GM12878 (cell line): ENCODE data around the gene PLAC8. TPM values are rescaled to one million over a fixed set of nuclear protein-coding genes. Genes with fewer than 3 reads are reported as not detected.
"Not testable (repeated sequence)": the region's sequence is repeated elsewhere in the genome, so short reads cannot be mapped to it uniquely, and the experiment has no call there.

Experiments used
- ATAC-seq: fragments of 200-7000 bp; cut with Tn5 transposase; 3 replicates; pipeline ENCODE4 v1.9.1; 2020; ENCODE audit warnings: mild to moderate bottlenecking, moderate library complexity
- BruUV-seq: library from RNA; stranded (reverse); fragments of 400-500 nt; replicated peaks from 2 replicates; lab custom pipeline; 2021; lab: Mats Ljungman, UMichigan
- CTCF ChIA-PET: fragments of 300-600 bp; sonication (Branson Sonifier 250); formaldehyde crosslinking; extraction: SDS; loops from one replicate; lab custom pipeline; 2021; ENCODE audit warnings: inconsistent platforms; lab: Yijun Ruan, JAX
- POLR2A ChIA-PET: fragments of 350-600 bp; formaldehyde crosslinking; extraction: SDS; loops from one replicate; lab custom pipeline; 2021; ENCODE audit warnings: inconsistent platforms; lab: Charles Lee
- RAD21 ChIA-PET: fragments of 300-600 bp; sonication (Branson Sonifier 250); formaldehyde crosslinking; loops from one replicate; lab custom pipeline; 2023; ENCODE audit warnings: antibody characterized with exemption; ENCODE audit not compliant: unreplicated experiment; lab: Charles Lee
- SMC1A ChIA-PET: fragments of 300-600 bp; sonication (Branson Sonifier 250); formaldehyde crosslinking; loops from one replicate; lab custom pipeline; 2023; ENCODE audit not compliant: unreplicated experiment, uncharacterized antibody; lab: Charles Lee
- DNase-seq: peaks from one replicate; pipeline ENCODE4 v3.0.0-alpha.2; 2011; ENCODE audit warnings: low read depth, low spot score
- FAIRE-seq: peaks from 3 replicates; lab custom pipeline; 2011; peaks lifted over from hg19 to GRCh38; lab: Jason Lieb, UNC
- H2AFZ ChIP-seq: 2 replicates; pipeline ENCODE4 v1.6.0; 2011; ENCODE audit warnings: low read depth, low read length, control low read depth; ENCODE audit not compliant: control insufficient read depth
- H3K27ac ChIP-seq: 2 replicates; pipeline ENCODE4 v1.5.1; 2011; ENCODE audit warnings: control low read depth; ENCODE audit not compliant: control insufficient read depth, insufficient read depth
- H3K27me3 ChIP-seq, 2 experiments: replicated peaks in 1 of 2; 2 replicates each; pipeline versions ENCODE4 v1.6.0 to v1.6.1; 2011; ENCODE audit warnings: low read length in 1 of 2; ENCODE audit not compliant: control insufficient read depth in 2 of 2, insufficient read depth in 2 of 2
- H3K36me3 ChIP-seq, 2 experiments: 2 replicates each; pipeline ENCODE4 v1.5.1; 2011; ENCODE audit warnings: low read length in 1 of 2; ENCODE audit not compliant: control insufficient read depth in 2 of 2, insufficient read depth in 2 of 2
- H3K4me1 ChIP-seq: 2 replicates; pipeline ENCODE4 v1.6.1; 2011; ENCODE audit warnings: mild to moderate bottlenecking, low read length, moderate library complexity, mixed read lengths; ENCODE audit not compliant: control insufficient read depth, insufficient read depth
- H3K4me2 ChIP-seq: 2 replicates; pipeline ENCODE4 v1.6.0; 2011; ENCODE audit warnings: control low read depth; ENCODE audit not compliant: control insufficient read depth, insufficient read depth
- H3K4me3 ChIP-seq: fragments of 200-600 bp; sonication (generic); 2 replicates; pipeline ENCODE4 v1.5.1; 2016
- H3K79me2 ChIP-seq: 2 replicates; pipeline ENCODE4 v1.6.0; 2011; ENCODE audit warnings: low read length; ENCODE audit not compliant: control insufficient read depth, insufficient read depth
- H3K9ac ChIP-seq: 2 replicates; pipeline ENCODE4 v1.8.0; 2011; ENCODE audit warnings: low read length, control low read depth, mixed read lengths; ENCODE audit not compliant: control insufficient read depth, insufficient read depth
- H3K9me3 ChIP-seq: replicated peaks from 3 replicates; pipeline ENCODE4 v1.5.1; 2011; ENCODE audit warnings: mild to moderate bottlenecking, low read length; ENCODE audit not compliant: control insufficient read depth, insufficient read depth
- H4K20me1 ChIP-seq: 2 replicates; pipeline ENCODE4 v1.6.0; 2011; ENCODE audit not compliant: control insufficient read depth, insufficient read depth
- ATF2 ChIP-seq: IDR thresholded peaks from 2 replicates; pipeline ENCODE4 v1.6.1; 2012; ENCODE audit warnings: low read length, inconsistent platforms
- EED ChIP-seq: sonication (generic); IDR thresholded peaks from 2 replicates; pipeline ENCODE4 v1.6.1; 2016; ENCODE audit warnings: antibody characterized with exemption, low read depth
- RAD21 ChIP-seq: IDR thresholded peaks from 2 replicates; pipeline ENCODE4 v1.6.1; 2011; ENCODE audit warnings: mild to moderate bottlenecking, low read depth, low read length, moderate library complexity; ENCODE audit not compliant: insufficient read depth
- RB1 ChIP-seq: fragments of 450-650 bp; formaldehyde crosslinking; IDR thresholded peaks from 2 replicates; pipeline ENCODE4 v1.6.1; 2017; ENCODE audit warnings: mild to moderate bottlenecking, borderline replicate concordance
- RBBP5 ChIP-seq: fragments of 200-600 bp; sonication (generic); conservative IDR thresholded peaks from 2 replicates; pipeline ENCODE4 v1.6.1; 2016
- SMC3 ChIP-seq: IDR thresholded peaks from 2 replicates; pipeline ENCODE4 v1.6.1; 2011; ENCODE audit warnings: low read length, improper control_type of control experiment, borderline replicate concordance
- SPI1 ChIP-seq: IDR thresholded peaks from 2 replicates; pipeline ENCODE4 v1.6.1; 2011; ENCODE audit warnings: low read depth, mild to moderate bottlenecking, low read length, moderate library complexity, borderline replicate concordance; ENCODE audit not compliant: insufficient read depth
- SREBF1 ChIP-seq: IDR thresholded peaks from 2 replicates; pipeline ENCODE4 v1.6.1; 2012; ENCODE audit warnings: mild to moderate bottlenecking, low read length
- WGBS: methylation state at CpG from one replicate; pipeline ENCODE4 v1.1.6; 2016; ENCODE audit warnings: low lambda C conversion rate; ENCODE audit not compliant: insufficient replicate concordance, insufficient coverage; ENCODE audit errors: missing lambda C conversion rate; 5-methylcytosine and 5-hydroxymethylcytosine counted together
- in situ Hi-C: fragments of 300-500 bp; cut with MboI; formaldehyde crosslinking; loops from 9 replicates; pipeline ENCODE4 v1.14.3; 2018; ENCODE audit warnings: mixed read lengths
- intact Hi-C: fragments of 100-400 bp; cut with micrococcal nuclease; formaldehyde crosslinking; loops from one replicate; pipeline ENCODE4 v1.14.2; 2022; ENCODE audit not compliant: unreplicated experiment
- polyA plus RNA-seq, 11 experiments: library from polyadenylated mRNA; depleted of rRNA in 4 of 11; unstranded in 6 of 11; stranded (reverse) in 5 of 11; fragments of >200 nt; fragmentation: Nextera tagmentation in 4 of 11; fragmentation: Illumina TruSeq in 1 of 11; extraction: Ambion mirVana in 4 of 11; extraction: Trizol in 1 of 11; gene quantifications; 1 replicate in 1 of 11; 2 replicates in 10 of 11; pipeline versions ENCODE4 v1.2.1 to v1.2.3, GENCODE V29; 2011 to 2016; ENCODE audit warnings: inconsistent platforms in 2 of 11, missing spikeins in 2 of 11, low read depth in 1 of 11
- total RNA-seq, 4 experiments: library from RNA; depleted of rRNA in 3 of 4; stranded (reverse); fragments of >200 nt in 3 of 4; fragmentation: Illumina TruSeq in 1 of 4; extraction: Trizol in 1 of 4; gene quantifications; 2 replicates each; pipeline versions ENCODE4 v1.2.1 to v1.2.3, GENCODE V29; 2013 to 2021
- TF ChIP-seq, protein P1 (sequence below), 3 experiments: IDR thresholded peaks in 2 of 3; conservative IDR thresholded peaks in 1 of 3; 2 replicates each; pipeline ENCODE4 v1.5.1; 2011; ENCODE audit warnings: low read depth in 3 of 3, low read length in 3 of 3, mild to moderate bottlenecking in 3 of 3, control low read depth in 2 of 3, moderate library complexity in 2 of 3, inconsistent platforms in 1 of 3, mixed read lengths in 1 of 3; ENCODE audit not compliant: control insufficient read depth in 2 of 3, insufficient read depth in 1 of 3; ENCODE audit errors: extremely low read depth in 1 of 3

Gene PLAC8
- total and polyA plus RNA-seq, 10 of the 15 experiments (the other 5 are each of a cell fraction or from before 2014, with no cell fraction given), result 214 to 841 (median 348) TPM

DNA sequence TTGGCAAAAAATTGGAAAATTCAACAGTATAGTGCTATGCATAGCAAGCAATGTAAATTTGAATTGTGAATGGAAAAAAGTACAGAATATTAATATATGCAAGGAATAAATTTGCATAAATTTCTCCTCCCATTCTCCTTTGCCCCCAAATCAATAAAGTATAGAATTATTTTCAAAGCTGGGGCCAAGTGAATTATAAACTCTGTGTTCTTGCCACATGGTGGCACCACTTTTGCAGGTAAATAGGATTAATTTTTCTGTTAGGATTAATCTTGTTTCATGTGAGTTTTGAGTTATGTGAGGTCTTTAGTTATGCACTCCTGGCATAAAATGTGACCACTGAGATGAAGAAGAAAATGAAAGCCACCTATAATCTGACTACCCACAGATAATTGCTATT, 59.6 kb downstream of the PLAC8 start:
- ChIA-PET SMC1A (interaction anchor here (0.7 to 5.1 kb wide), 5 partner anchors 19 to 227 kb away, joined by 3 to 47 read pairs (median 5); partner anchors contain the start of gene COQ2), POLR2A (interaction anchor here (0.8 kb wide), 1 partner anchor 17 kb away, joined by 3 read pairs; no protein-coding TSS in a partner anchor), RAD21 (interaction anchor here (1.0 to 3.2 kb wide), 7 partner anchors 197 to 229 kb away, joined by 3 to 13 read pairs (median 6); no protein-coding TSS in a partner anchor), CTCF (interaction anchor here (0.7 to 3.7 kb wide), 10 partner anchors 18 to 228 kb away, joined by 3 to 38 read pairs (median 6); partner anchors contain the start of gene COQ2)
- H3K36me3 ChIP-seq, result peaks cover 0 to 2% of the 10 kb centered on the region in 2 experiments; a peak in 3 of 4 replicates
- no peaks in the 10 kb centered on the region for H3K79me2 ChIP-seq
- no peaks in the 10 kb centered on the region for H3K27me3 ChIP-seq
- H4K20me1 ChIP-seq, result no peaks in the 10 kb centered on the region
- no peak overlapping the region for H3K4me3 ChIP-seq
- no peak overlapping the region for H2AFZ ChIP-seq
- DNase-seq (no peak), ATAC-seq (peak; percentile 67), FAIRE-seq (no peak)
- TF ChIP-seq ATF2, result no peak
- peak; percentile 45; the same call in 1 of the 2 replicates for TF ChIP-seq SMC3
- TF ChIP-seq EED, result no peak
- TF ChIP-seq RB1, result no peak
- TF ChIP-seq, protein P1, sequence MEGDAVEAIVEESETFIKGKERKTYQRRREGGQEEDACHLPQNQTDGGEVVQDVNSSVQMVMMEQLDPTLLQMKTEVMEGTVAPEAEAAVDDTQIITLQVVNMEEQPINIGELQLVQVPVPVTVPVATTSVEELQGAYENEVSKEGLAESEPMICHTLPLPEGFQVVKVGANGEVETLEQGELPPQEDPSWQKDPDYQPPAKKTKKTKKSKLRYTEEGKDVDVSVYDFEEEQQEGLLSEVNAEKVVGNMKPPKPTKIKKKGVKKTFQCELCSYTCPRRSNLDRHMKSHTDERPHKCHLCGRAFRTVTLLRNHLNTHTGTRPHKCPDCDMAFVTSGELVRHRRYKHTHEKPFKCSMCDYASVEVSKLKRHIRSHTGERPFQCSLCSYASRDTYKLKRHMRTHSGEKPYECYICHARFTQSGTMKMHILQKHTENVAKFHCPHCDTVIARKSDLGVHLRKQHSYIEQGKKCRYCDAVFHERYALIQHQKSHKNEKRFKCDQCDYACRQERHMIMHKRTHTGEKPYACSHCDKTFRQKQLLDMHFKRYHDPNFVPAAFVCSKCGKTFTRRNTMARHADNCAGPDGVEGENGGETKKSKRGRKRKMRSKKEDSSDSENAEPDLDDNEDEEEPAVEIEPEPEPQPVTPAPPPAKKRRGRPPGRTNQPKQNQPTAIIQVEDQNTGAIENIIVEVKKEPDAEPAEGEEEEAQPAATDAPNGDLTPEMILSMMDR (IDR thresholded peaks at IDR 0.05 in 2 of 3, conservative IDR thresholded peaks at IDR 0.05 in 1 of 3; ENCODE audit: control insufficient read depth in 2 of 3, extremely low read depth in 1 of 3, insufficient read depth in 1 of 3, low read depth in 3 of 3, low read length in 3 of 3), result peak; percentile 19 to 48 (median 38); a peak in 3 of 6 replicates
- TF ChIP-seq RAD21, result peak; percentile 51
- TF ChIP-seq SPI1, result no peak
- TF ChIP-seq SREBF1, result no peak
- no peak for TF ChIP-seq RBBP5
- H3K27ac ChIP-seq, result no peak overlapping the region
- H3K4me2 ChIP-seq, result no peak overlapping the region
- no TSS peak for BruUV-seq
- intact Hi-C loops (loop anchor here (1.0 to 10.0 kb wide), 3 partner anchors 227 to 580 kb away; no protein-coding TSS in a partner anchor), in situ Hi-C loops (loop anchor here (25.0 kb wide), 1 partner anchor 582 kb away; no protein-coding TSS in a partner anchor)
- no peaks in the 10 kb centered on the region for H3K9me3 ChIP-seq
- H3K9ac ChIP-seq, result no peak overlapping the region
- no peaks in the 10 kb centered on the region for H3K4me1 ChIP-seq

- H3K9ac ChIP-seq, in situ Hi-C loops, ATAC-seq, H3K4me2 ChIP-seq, H3K27ac ChIP-seq, H3K79me2 ChIP-seq, H3K9me3 ChIP-seq, H4K20me1 ChIP-seq, H3K27me3 ChIP-seq, H3K4me1 ChIP-seq, H3K4me3 ChIP-seq, intact Hi-C loops, BruUV-seq, H3K36me3 ChIP-seq, FAIRE-seq, POLR2A ChIA-PET, H2AFZ ChIP-seq, DNase-seq: not testable (repeated sequence)
- WGBS, result 98% methylated on average over 8 of the region's 8 CpGs
- SMC1A ChIA-PET, result interaction anchor here (0.6 to 1.7 kb wide), 4 partner anchors 14 to 1817 kb away, joined by 3 to 6 read pairs (median 3); partner anchors contain the start of gene COPS4
- CTCF ChIA-PET, result interaction anchor here (1.4 kb wide), 1 partner anchor 14 kb away, joined by 4 read pairs; the partner anchor contains the start of gene COPS4
- RAD21 ChIA-PET, result interaction anchor here (1.0 to 2.5 kb wide), 2 partner anchors 9 to 236 kb away, joined by 3 to 7 read pairs; partner anchors contain the start of gene COQ2
Measured at GRCh38 chr4:83048781-83049180, 65.7 kb downstream of the PLAC8 start.
